Activated CD4-positive, alpha-beta T cell treated with anti-CD3 and anti-CD28 coated beads, Interleukin-2, amount 10 ng/mL, durations not matched to agents 24 days and 14 days (primary cell): ENCODE results near the gene IL9. TPM values are rescaled to one million over a fixed set of nuclear protein-coding genes. Genes with fewer than 3 reads are reported as not detected.

Source experiments
- DNase-seq: peaks from one replicate; pipeline ENCODE4 v3.0.0; 2022
- H3K27ac Mint-ChIP-seq: one replicate; pipeline ENCODE4 v1.8.0; 2022; ENCODE audit warnings: mild to moderate bottlenecking, mixed read lengths
- H3K27me3 Mint-ChIP-seq: one replicate; pipeline ENCODE4 v1.8.0; 2022; ENCODE audit warnings: mixed read lengths
- H3K36me3 Mint-ChIP-seq: one replicate; pipeline ENCODE4 v1.8.0; 2022; ENCODE audit warnings: low read depth, mild to moderate bottlenecking, mixed read lengths
- H3K4me1 Mint-ChIP-seq: one replicate; pipeline ENCODE4 v1.8.0; 2021; ENCODE audit warnings: mixed read lengths
- H3K4me3 Mint-ChIP-seq: one replicate; pipeline ENCODE4 v1.8.0; 2022; ENCODE audit warnings: mild to moderate bottlenecking, moderate library complexity, mixed read lengths
- H3K9me3 Mint-ChIP-seq: one replicate; pipeline ENCODE4 v1.8.0; 2021; ENCODE audit warnings: mixed read lengths
- intact Hi-C: fragments of 100-400 bp; cut with micrococcal nuclease; formaldehyde crosslinking; loops from one replicate; pipeline ENCODE4 v1.15.1; 2023
- total RNA-seq: library from RNA; stranded (reverse); gene quantifications from 2 replicates; pipeline ENCODE4 v1.2.3, GENCODE V29; 2022

IL9 gene
- total RNA-seq, 1 donor from 2014 or later = 0.75 TPM

DNA sequence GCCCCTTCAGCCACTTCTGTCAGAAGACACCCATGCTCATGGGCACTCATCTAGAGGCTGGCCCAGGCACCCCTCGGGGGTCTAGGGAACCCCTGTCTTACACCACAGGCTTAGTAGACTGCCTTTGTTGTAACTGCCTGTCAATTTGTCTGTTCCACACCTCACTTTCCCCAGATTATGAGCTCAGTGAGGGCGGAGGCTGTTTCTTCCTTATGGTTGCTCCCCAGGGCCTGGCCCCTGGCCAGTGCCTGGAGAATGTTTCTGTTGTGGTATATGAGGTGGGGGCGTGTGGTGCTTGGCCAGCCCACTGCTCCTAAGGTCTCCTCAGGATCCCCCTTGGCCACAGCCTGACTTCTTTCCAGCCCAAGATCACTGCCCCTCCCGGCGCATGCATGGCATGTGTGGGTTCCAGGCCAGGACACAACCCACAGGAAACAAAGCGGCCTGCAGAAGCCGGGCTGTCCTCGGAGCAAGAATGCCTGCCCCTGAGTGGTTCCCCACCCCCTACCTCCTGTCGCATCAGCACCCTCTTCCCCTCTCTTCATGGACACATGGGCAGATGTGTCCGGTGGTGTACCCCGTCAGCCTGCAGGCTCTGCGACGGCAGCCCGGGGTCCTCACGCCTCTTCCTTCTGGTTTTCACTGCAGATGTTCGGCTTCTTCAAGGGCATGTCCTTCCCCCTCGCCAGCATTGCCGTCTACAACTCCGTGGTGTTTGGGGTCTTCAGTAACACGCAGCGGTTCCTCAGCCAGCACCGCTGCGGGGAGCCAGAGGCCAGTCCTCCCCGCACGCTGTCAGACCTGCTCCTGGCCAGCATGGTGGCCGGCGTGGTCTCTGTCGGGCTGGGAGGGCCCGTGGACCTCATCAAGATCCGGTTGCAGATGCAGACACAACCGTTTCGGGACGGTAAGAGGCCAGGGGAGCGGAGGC is 43.5 kb downstream of the IL9 start:
- no peaks in the 10 kb centered on the region for H3K36me3 Mint-ChIP-seq
- H3K27ac Mint-ChIP-seq = no peak overlapping the region
- no peak overlapping the region for H3K4me3 Mint-ChIP-seq
- no peaks in the 10 kb centered on the region for H3K4me1 Mint-ChIP-seq
- no peaks in the 10 kb centered on the region for H3K9me3 Mint-ChIP-seq
- no peaks in the 10 kb centered on the region for H3K27me3 Mint-ChIP-seq
- DNase-seq = no peak
- intact Hi-C loops = no loop called here

- H3K27ac Mint-ChIP-seq = no peak overlapping the region
- DNase-seq = no peak
- no peak overlapping the region for H3K4me3 Mint-ChIP-seq
- no peaks in the 10 kb centered on the region for H3K27me3 Mint-ChIP-seq
- H3K36me3 Mint-ChIP-seq = no peaks in the 10 kb centered on the region
- H3K9me3 Mint-ChIP-seq = no peaks in the 10 kb centered on the region
- intact Hi-C loops = no loop called here
- H3K4me1 Mint-ChIP-seq = no peaks in the 10 kb centered on the region
Measured at GRCh38 chr5:135851186-135851914, 44.3 kb downstream of the IL9 start.

DNA sequence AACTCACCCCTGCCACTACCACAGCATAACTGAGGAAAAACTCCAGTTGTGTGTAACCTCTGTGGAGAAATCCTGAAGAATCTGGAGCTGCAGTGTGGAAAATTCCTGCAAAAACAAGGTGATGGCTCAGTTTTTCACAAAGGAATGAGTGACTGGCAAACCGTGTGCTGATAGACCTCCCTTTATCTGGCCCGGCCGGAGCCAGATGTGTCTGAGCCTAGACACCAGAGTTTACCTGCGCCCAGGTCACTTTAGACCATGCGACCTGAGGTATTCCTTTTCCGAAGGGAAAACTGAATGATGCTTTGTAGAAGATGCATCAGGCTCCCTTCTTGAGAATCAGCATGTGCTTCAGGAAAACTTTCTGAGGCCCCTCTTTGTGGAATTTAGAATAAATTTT is 45.0 kb downstream of the IL9 start:
- intact Hi-C loops = no loop called here
- Mint-ChIP-seq H3K9me3 (no peaks in the 10 kb centered on the region), H3K36me3 (no peaks in the 10 kb centered on the region), H3K4me1 (no peaks in the 10 kb centered on the region), H3K4me3 (no peak overlapping the region), H3K27me3 (no peaks in the 10 kb centered on the region), H3K27ac (no peak overlapping the region)
- no peak for DNase-seq

DNA sequence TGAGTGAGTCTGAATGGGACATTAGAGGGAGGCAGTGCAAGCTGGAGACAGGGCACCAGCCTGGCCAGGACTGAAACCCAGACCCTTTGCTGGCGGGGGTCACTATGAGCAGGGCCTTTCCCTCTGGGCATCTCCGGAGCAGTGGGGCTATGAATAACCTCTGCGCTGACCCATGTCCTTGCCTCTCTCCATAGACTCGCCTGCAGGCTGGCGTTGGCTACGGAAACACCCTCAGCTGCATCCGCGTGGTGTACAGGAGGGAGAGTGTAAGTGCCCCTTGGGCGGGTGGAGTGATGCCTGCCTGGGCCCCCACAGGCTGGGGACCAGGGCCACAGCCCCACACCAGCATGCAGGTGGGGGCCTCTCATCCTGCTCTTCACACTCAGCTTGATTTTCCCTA is 45.4 kb downstream of the IL9 start:
- intact Hi-C loops = no loop called here
- Mint-ChIP-seq H3K4me1 (no peaks in the 10 kb centered on the region), H3K27ac (no peak overlapping the region), H3K27me3 (no peaks in the 10 kb centered on the region), H3K4me3 (no peak overlapping the region), H3K36me3 (no peaks in the 10 kb centered on the region), H3K9me3 (no peaks in the 10 kb centered on the region)
- DNase-seq = no peak

DNA sequence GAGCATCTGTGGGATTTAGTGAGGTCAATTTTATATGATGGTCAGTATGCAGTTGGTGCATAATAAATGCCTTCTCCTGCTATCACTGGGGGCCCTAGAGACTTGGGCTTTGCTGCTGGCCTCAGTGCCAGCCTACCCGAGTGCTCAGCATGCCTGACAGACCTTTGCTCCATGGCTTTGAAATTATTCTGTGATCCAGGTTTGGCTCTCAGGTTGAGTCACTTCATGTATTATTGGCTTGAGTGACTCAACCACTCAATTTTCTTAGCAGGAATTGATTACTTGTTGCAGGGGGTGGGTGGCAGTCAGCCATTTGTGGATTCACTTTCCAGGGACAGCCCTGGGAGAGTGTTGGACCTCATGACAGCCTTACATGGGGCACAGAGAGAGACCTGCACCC is 47.7 kb downstream of the IL9 start:
- intact Hi-C loops = no loop called here
- Mint-ChIP-seq H3K4me1 (no peaks in the 10 kb centered on the region), H3K36me3 (no peaks in the 10 kb centered on the region), H3K27me3 (no peaks in the 10 kb centered on the region), H3K27ac (no peak overlapping the region), H3K4me3 (no peak overlapping the region), H3K9me3 (no peaks in the 10 kb centered on the region)
- no peak for DNase-seq

GRCh38 chr5:135846311-135846710 is 49.3 kb downstream of the IL9 start:
- intact Hi-C loops = no loop called here
- Mint-ChIP-seq H3K27ac (no peak overlapping the region), H3K4me3 (no peak overlapping the region), H3K36me3 (no peaks in the 10 kb centered on the region), H3K4me1 (no peaks in the 10 kb centered on the region), H3K27me3 (peaks cover 6% of the 10 kb centered on the region), H3K9me3 (no peaks in the 10 kb centered on the region)
- no peak for DNase-seq

DNA sequence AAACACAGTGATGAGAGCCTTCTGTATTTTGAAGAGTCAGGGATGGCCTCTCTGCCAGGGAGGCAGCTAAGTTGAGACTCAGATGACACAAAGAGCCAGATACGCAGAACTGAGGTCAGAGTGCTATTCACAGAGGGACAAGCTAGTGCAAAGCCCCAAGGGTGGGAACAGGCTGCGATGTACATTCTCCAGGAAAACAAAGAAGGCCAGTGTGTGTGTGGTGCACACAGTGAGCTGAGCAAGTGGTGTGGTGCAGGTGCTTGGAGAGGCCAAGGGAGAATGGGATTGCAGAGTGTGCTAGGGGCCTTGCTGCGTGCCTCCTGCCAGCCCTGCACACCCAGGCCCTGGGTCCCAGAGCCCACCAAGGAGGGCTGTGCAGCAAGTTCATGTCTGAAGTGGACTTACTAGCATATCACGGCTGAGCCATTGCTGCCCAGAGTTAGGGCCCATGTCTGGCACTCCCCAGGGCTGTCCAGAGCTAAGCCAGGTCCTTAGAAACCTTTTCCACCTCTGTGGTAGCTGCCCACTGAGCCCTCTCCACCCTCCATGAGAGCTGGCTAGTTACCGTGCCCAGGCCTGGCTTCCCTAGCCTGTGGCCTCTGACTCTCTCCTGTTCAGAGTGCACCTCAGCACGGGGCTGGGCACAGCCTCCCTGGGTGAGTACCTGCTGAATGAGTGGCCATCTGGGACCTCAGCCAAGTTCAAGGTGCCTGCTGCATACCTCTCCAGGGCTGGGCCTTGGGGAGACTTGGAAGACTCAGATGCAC is 51.9 kb downstream of the IL9 start:
- no peak overlapping the region for H3K27ac Mint-ChIP-seq
- peaks cover 10% of the 10 kb centered on the region for H3K27me3 Mint-ChIP-seq
- peaks cover 3% of the 10 kb centered on the region for H3K9me3 Mint-ChIP-seq
- intact Hi-C loops = no loop called here
- no peak overlapping the region for H3K4me3 Mint-ChIP-seq
- no peak for DNase-seq
- no peaks in the 10 kb centered on the region for H3K36me3 Mint-ChIP-seq
- no peaks in the 10 kb centered on the region for H3K4me1 Mint-ChIP-seq

DNA sequence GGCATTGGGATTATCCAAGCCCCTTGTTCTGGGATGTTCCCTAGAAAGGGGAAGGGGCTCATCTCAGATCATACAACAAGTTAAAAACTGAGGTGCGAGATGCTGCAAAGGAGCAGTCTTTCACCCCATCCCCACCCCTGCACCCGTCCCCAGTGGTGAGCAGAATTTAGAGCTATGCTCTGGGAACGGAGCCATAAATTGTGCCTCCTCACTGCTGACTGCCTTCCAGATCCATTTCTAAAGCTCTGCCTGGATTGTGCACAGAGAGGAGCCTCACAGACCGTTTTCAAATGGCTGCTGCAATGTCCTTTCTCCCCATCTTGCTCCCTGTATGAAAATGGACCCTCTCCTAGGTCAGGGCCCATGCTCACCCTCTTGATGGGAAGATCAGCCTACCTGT is 52.9 kb downstream of the IL9 start:
- DNase-seq = no peak
- intact Hi-C loops = no loop called here
- H3K9me3 Mint-ChIP-seq = peaks cover 3% of the 10 kb centered on the region
- no peaks in the 10 kb centered on the region for H3K4me1 Mint-ChIP-seq
- H3K36me3 Mint-ChIP-seq = no peaks in the 10 kb centered on the region
- no peak overlapping the region for H3K4me3 Mint-ChIP-seq
- peaks cover 10% of the 10 kb centered on the region for H3K27me3 Mint-ChIP-seq
- no peak overlapping the region for H3K27ac Mint-ChIP-seq

Other genes starting within 250 kb of the IL9 start
- gene SLC25A48, start 61.2 kb downstream of the IL9 start, total RNA-seq = not detected in 2 replicates
- not detected in 2 replicates for gene LECT2, start 59.1 kb upstream of the IL9 start, total RNA-seq
- not detected in 2 replicates for gene TGFBI, start 133.1 kb upstream of the IL9 start, total RNA-seq
- 12.8 and 16.7 TPM in 2 replicates for gene SMAD5, start 237.0 kb upstream of the IL9 start, total RNA-seq